Liver (tissue), 9 donors: ENCODE measurements around the gene DHRS12. TPM values are rescaled to one million over a fixed set of nuclear protein-coding genes. Genes with fewer than 3 reads are reported as not detected.
"Not testable (repeated sequence)": the region's sequence is repeated elsewhere in the genome, so short reads cannot be mapped to it uniquely, and the experiment has no call there.

Experiments
- DNase-seq: peaks from one replicate; pipeline ENCODE4 v3.0.0-alpha.2; 2017; ENCODE audit warnings: low spot score
- H3K27ac ChIP-seq, 2 donors: one replicate each; pipeline ENCODE4 v1.7.0; 2013; ENCODE audit warnings: inconsistent platforms in 2 of 2, low read length in 2 of 2, control low read depth in 1 of 2, low read depth in 1 of 2, mild to moderate bottlenecking in 1 of 2
- H3K27me3 ChIP-seq, 4 donors: one replicate each; pipeline versions ENCODE4 v1.6.1 to v1.7.0; 2013; ENCODE audit warnings: low read length in 3 of 4, inconsistent platforms in 1 of 4, mild to moderate bottlenecking in 1 of 4, moderate library complexity in 1 of 4; ENCODE audit not compliant: control insufficient read depth in 4 of 4, insufficient read depth in 4 of 4
- H3K36me3 ChIP-seq, 4 donors: one replicate each; pipeline versions ENCODE4 v1.6.1 to v1.7.0; 2013; ENCODE audit warnings: low read length in 3 of 4, mild to moderate bottlenecking in 3 of 4, low read depth in 1 of 4, moderate library complexity in 1 of 4; ENCODE audit not compliant: control insufficient read depth in 4 of 4, insufficient read depth in 3 of 4
- H3K4me1 ChIP-seq, 4 donors: one replicate each; pipeline versions ENCODE4 v1.6.1 to v1.7.0; 2013; ENCODE audit warnings: low read length in 3 of 4, mild to moderate bottlenecking in 3 of 4, moderate library complexity in 1 of 4; ENCODE audit not compliant: control insufficient read depth in 4 of 4, insufficient read depth in 4 of 4
- H3K4me3 ChIP-seq, 3 donors: one replicate each; pipeline versions ENCODE4 v1.6.1 to v1.7.0; 2013; ENCODE audit warnings: low read length in 3 of 3, control low read depth in 1 of 3, low read depth in 1 of 3, mild to moderate bottlenecking in 1 of 3
- H3K9ac ChIP-seq, 2 donors: one replicate each; pipeline ENCODE4 v1.7.0; 2013; ENCODE audit warnings: low read length in 2 of 2, mild to moderate bottlenecking in 2 of 2, moderate library complexity in 2 of 2, control low read depth in 1 of 2, low read depth in 1 of 2
- H3K9me3 ChIP-seq, 4 donors: one replicate each; pipeline versions ENCODE4 v1.6.1 to v1.7.0; 2013; ENCODE audit warnings: low read length in 3 of 4; ENCODE audit not compliant: control insufficient read depth in 4 of 4
- FOXA1 ChIP-seq: IDR thresholded peaks from 2 replicates; pipeline ENCODE4 v1.6.1; 2016; ENCODE audit warnings: antibody characterized with exemption
- HNF4A ChIP-seq, 2 donors: conservative IDR thresholded peaks; 2 replicates each; pipeline ENCODE4 v1.6.1; 2016; ENCODE audit warnings: antibody characterized with exemption in 2 of 2, mild to moderate bottlenecking in 2 of 2
- HNF4G ChIP-seq: IDR thresholded peaks from 2 replicates; pipeline ENCODE4 v1.6.1; 2016; ENCODE audit warnings: antibody characterized with exemption
- JUND ChIP-seq, 2 donors: IDR thresholded peaks; 2 replicates each; pipeline ENCODE4 v1.6.1; 2016; ENCODE audit warnings: antibody characterized with exemption in 2 of 2
- NR2F2 ChIP-seq: IDR thresholded peaks from 2 replicates; pipeline ENCODE4 v1.6.1; 2016; ENCODE audit warnings: antibody characterized with exemption
- RAD21 ChIP-seq, 2 donors: IDR thresholded peaks; 2 replicates each; pipeline ENCODE4 v1.6.1; 2016; ENCODE audit warnings: antibody characterized with exemption in 2 of 2, mild to moderate bottlenecking in 2 of 2
- RXRA ChIP-seq, 2 donors: IDR thresholded peaks; 2 replicates each; pipeline ENCODE4 v1.6.1; 2017 to 2018; ENCODE audit warnings: antibody characterized with exemption in 2 of 2, mild to moderate bottlenecking in 1 of 2
- SP1 ChIP-seq: IDR thresholded peaks from 2 replicates; pipeline ENCODE4 v1.6.1; 2018; ENCODE audit warnings: antibody characterized with exemption, mild to moderate bottlenecking
- TAF1 ChIP-seq: conservative IDR thresholded peaks from 2 replicates; pipeline ENCODE4 v1.6.1; 2016; ENCODE audit warnings: antibody characterized with exemption, mild to moderate bottlenecking
- YY1 ChIP-seq: IDR thresholded peaks from 2 replicates; pipeline ENCODE4 v1.6.1; 2016; ENCODE audit warnings: antibody characterized with exemption, mild to moderate bottlenecking
- WGBS: extraction: QIAGEN DNeasy Blood & Tissue Kit; methylation state at CpG from one replicate; pipeline ENCODE4 v1.1.7; 2013; 5-methylcytosine and 5-hydroxymethylcytosine counted together
- polyA plus RNA-seq, 2 donors: library from polyadenylated mRNA; stranded (reverse) in 1 of 2; unstranded in 1 of 2; fragments of 200-250 nt in 1 of 2; fragments of >200 nt in 1 of 2; fragmentation: Nextera tagmentation in 1 of 2; extraction: Ambion mirVana in 1 of 2; gene quantifications; one replicate each; pipeline versions ENCODE4 v1.2.1 to v1.2.3, GENCODE V29; 2013 to 2015
- total RNA-seq, 2 donors: library from RNA; depleted of rRNA; stranded (reverse); fragments of >200 nt; gene quantifications; one replicate each; pipeline ENCODE4 v1.2.3, GENCODE V29; 2014
- TF ChIP-seq, protein P1 (sequence below): IDR thresholded peaks from 2 replicates; pipeline ENCODE4 v1.6.1; 2016; ENCODE audit warnings: antibody characterized with exemption
- TF ChIP-seq, protein P2 (sequence below): IDR thresholded peaks from 2 replicates; pipeline ENCODE4 v1.6.1; 2016; ENCODE audit warnings: antibody characterized with exemption
- TF ChIP-seq, protein P3 (sequence below): IDR thresholded peaks from 2 replicates; pipeline ENCODE4 v1.6.1; 2016; ENCODE audit warnings: antibody characterized with exemption
- TF ChIP-seq, protein P4 (sequence below): IDR thresholded peaks from 2 replicates; pipeline ENCODE4 v1.6.1; 2016; ENCODE audit warnings: antibody characterized with exemption, mild to moderate bottlenecking
- donor health status: healthy.
- donor health status: healthy.
- donor health status: healthy.
- donor health status: healthy.
- donor health status: healthy.

The DHRS12 gene
- total and polyA plus RNA-seq, 4 donors, result 6.5 to 15.5 (median 9.3) TPM

DNA sequence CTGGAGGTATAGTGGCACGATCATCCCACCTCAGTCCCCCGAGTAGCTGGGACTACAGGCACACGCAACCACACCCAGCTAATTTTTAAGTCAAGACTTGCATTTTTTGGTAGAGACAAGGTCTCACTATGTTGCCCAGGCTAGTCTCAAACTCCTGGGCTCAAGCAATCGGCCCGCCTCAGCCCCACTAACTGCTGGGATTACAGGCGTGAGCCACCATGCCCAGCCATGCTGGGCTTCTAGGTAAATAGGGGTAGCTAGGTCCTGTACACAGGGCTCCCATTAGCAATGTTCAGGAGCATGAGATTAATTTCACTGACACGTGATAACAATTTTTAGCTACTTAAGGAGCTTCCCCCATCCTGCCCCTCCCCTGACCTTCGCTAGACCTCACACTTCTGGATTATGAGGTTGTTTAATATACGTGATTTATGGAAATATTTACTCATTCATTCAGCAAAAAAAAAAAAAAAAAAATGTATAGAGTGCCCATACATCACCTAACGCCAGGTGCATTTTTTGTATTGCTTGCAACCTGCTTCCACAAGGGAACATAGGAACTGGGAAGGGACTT, 21.8 kb upstream of the DHRS12 start:
- H3K4me1 ChIP-seq, result peaks cover 0 to 3% (median 0%) of the 10 kb centered on the region in 4 donors
- peak overlapping the region; percentile 9 to 38 for H3K27ac ChIP-seq
- WGBS, result 89% methylated on average over 10 of the region's 10 CpGs

DNA sequence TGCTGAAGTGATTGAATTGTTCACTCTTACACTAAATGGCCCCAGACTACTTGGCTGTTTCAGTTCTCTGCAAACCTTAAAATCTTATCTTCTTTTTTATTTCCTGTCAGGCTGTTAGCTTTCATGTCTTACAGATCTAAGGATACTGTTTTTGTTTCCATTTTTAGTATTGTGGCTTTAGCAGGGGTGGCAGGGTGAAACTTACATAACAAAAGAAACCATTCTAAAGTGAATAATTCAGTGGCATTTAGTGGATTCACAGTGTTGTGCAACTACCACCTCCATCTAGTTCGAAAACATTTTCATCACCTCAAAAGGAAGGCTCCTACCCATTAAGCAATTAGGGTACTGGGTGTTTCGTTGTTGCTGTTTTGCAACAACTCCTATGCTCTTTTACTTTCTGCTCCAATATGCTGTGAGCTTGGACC, 21.2 kb upstream of the DHRS12 start:
- DNase-seq, result no peak
- no peak for TF ChIP-seq FOXA1
- TF ChIP-seq NR2F2, result no peak
- TF ChIP-seq, protein P1, sequence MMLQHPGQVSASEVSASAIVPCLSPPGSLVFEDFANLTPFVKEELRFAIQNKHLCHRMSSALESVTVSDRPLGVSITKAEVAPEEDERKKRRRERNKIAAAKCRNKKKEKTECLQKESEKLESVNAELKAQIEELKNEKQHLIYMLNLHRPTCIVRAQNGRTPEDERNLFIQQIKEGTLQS, result no peak
- TF ChIP-seq YY1, result no peak
- no peak for TF ChIP-seq TAF1
- TF ChIP-seq RXRA (IDR thresholded peaks at IDR 0.05), result no peak
- TF ChIP-seq, protein P2, sequence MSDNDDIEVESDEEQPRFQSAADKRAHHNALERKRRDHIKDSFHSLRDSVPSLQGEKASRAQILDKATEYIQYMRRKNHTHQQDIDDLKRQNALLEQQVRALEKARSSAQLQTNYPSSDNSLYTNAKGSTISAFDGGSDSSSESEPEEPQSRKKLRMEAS, result no peak
- Histone ChIP-seq H3K9me3 (no peaks in the 10 kb centered on the region), H3K27ac (peak overlapping the region in 1 of 2 donors; percentile 9), H3K36me3 (no peaks in the 10 kb centered on the region), H3K9ac (no peak overlapping the region), H3K4me1 (peaks cover 0 to 3% (median 0%) of the 10 kb centered on the region in 4 donors), H3K27me3 (no peaks in the 10 kb centered on the region), H3K4me3 (no peak overlapping the region)
- 82% methylated on average over 2 of the region's 2 CpGs for WGBS

More for the DNA sequence above, 21.8 kb upstream of the DHRS12 start:
- no peak for TF ChIP-seq HNF4A (conservative IDR thresholded peaks at IDR 0.05)
- no peak for TF ChIP-seq FOXA1
- TF ChIP-seq, protein P3, sequence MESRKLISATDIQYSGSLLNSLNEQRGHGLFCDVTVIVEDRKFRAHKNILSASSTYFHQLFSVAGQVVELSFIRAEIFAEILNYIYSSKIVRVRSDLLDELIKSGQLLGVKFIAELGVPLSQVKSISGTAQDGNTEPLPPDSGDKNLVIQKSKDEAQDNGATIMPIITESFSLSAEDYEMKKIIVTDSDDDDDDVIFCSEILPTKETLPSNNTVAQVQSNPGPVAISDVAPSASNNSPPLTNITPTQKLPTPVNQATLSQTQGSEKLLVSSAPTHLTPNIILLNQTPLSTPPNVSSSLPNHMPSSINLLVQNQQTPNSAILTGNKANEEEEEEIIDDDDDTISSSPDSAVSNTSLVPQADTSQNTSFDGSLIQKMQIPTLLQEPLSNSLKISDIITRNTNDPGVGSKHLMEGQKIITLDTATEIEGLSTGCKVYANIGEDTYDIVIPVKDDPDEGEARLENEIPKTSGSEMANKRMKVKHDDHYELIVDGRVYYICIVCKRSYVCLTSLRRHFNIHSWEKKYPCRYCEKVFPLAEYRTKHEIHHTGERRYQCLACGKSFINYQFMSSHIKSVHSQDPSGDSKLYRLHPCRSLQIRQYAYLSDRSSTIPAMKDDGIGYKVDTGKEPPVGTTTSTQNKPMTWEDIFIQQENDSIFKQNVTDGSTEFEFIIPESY, result no peak
- no peaks in the 10 kb centered on the region for H3K9me3 ChIP-seq
- no peaks in the 10 kb centered on the region for H3K27me3 ChIP-seq
- no peak overlapping the region for H3K4me3 ChIP-seq
- no peaks in the 10 kb centered on the region for H3K36me3 ChIP-seq
- no peak for DNase-seq
- H3K9ac ChIP-seq, result no peak overlapping the region

DNA sequence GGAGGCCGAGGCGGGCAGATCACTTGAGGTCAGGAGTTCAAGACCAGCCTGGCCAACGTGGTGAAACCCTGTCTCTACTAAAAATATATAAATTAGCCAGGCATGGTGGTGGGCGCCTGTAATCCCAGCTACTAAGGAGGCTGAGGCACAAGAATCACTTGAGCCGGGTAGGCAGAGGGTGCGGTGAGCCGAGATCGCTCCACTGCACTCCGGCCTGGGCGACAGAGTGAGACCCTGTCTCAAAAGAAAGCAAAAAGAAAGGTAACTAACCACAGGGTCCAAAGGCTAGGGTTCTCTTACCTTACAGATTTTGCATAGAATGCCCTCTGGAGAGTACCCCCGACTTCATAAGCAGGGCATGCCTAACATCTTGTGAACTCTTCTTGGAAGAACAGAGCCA, 20.7 kb upstream of the DHRS12 start:
- H3K27me3 ChIP-seq, H3K9me3 ChIP-seq, H3K4me3 ChIP-seq, H3K9ac ChIP-seq, H3K36me3 ChIP-seq, DNase-seq, H3K4me1 ChIP-seq: not testable (repeated sequence)
- peak overlapping the region in 1 of 2 donors; percentile 12 for H3K27ac ChIP-seq
- WGBS, result 89% methylated on average over 11 of the region's 11 CpGs

DNA sequence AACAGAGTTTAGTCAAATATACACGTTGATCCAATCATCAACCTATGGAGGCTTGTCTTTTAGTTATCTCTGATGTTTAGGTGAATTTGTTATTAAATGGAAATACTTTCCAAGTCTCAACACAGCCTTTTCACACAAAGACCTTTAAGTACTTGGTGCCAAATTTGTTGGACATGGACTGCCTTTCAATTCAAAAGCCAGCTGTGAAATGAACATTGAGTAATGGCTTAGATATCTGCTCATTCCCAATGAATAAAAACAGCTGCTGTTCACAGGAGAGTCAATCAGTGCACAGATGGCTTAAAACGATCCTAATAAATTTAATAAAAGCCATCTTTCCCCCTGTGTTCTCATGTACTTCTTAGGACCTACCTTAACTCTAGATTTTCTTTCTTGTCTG, 19.9 kb upstream of the DHRS12 start:
- no peaks in the 10 kb centered on the region for H3K36me3 ChIP-seq
- WGBS, result 79% methylated on average over 2 of the region's 2 CpGs
- H3K27ac ChIP-seq, result no peak overlapping the region
- no peak for DNase-seq
- H3K9me3 ChIP-seq, result no peaks in the 10 kb centered on the region
- H3K4me1 ChIP-seq, result peaks cover 0 to 3% (median 0%) of the 10 kb centered on the region in 4 donors
- H3K4me3 ChIP-seq, result no peak overlapping the region
- no peak overlapping the region for H3K9ac ChIP-seq
- no peaks in the 10 kb centered on the region for H3K27me3 ChIP-seq
- TF ChIP-seq, protein P3, result no peak
- no peak for TF ChIP-seq NR2F2
- TF ChIP-seq SP1, result no peak
- no peak for TF ChIP-seq RXRA (IDR thresholded peaks at IDR 0.05)
- TF ChIP-seq TAF1, result no peak
- TF ChIP-seq YY1, result no peak
- TF ChIP-seq, protein P2, result no peak
- TF ChIP-seq, protein P4, sequence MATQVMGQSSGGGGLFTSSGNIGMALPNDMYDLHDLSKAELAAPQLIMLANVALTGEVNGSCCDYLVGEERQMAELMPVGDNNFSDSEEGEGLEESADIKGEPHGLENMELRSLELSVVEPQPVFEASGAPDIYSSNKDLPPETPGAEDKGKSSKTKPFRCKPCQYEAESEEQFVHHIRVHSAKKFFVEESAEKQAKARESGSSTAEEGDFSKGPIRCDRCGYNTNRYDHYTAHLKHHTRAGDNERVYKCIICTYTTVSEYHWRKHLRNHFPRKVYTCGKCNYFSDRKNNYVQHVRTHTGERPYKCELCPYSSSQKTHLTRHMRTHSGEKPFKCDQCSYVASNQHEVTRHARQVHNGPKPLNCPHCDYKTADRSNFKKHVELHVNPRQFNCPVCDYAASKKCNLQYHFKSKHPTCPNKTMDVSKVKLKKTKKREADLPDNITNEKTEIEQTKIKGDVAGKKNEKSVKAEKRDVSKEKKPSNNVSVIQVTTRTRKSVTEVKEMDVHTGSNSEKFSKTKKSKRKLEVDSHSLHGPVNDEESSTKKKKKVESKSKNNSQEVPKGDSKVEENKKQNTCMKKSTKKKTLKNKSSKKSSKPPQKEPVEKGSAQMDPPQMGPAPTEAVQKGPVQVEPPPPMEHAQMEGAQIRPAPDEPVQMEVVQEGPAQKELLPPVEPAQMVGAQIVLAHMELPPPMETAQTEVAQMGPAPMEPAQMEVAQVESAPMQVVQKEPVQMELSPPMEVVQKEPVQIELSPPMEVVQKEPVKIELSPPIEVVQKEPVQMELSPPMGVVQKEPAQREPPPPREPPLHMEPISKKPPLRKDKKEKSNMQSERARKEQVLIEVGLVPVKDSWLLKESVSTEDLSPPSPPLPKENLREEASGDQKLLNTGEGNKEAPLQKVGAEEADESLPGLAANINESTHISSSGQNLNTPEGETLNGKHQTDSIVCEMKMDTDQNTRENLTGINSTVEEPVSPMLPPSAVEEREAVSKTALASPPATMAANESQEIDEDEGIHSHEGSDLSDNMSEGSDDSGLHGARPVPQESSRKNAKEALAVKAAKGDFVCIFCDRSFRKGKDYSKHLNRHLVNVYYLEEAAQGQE, result no peak
- TF ChIP-seq HNF4G, result no peak
- TF ChIP-seq, protein P1, result no peak
- no peak for TF ChIP-seq FOXA1
- no peak for TF ChIP-seq RAD21 (IDR thresholded peaks at IDR 0.05)
- TF ChIP-seq JUND (IDR thresholded peaks at IDR 0.05), result no peak
